HepG2 (cell line): Measurements from ENCODE around the gene NUDT19. TPM values are rescaled to one million over a fixed set of nuclear protein-coding genes. Genes with fewer than 3 reads are reported as not detected.

Source experiments
- FOSL2 ChIP-seq: sonication (generic); formaldehyde crosslinking; IDR thresholded peaks from 2 replicates; pipeline ENCODE4 v1.4.0; 2020; ENCODE audit warnings: missing genetic modification reagents
- KDM1A ChIP-seq: IDR thresholded peaks from 2 replicates; pipeline ENCODE4 v1.6.1; 2016; ENCODE audit warnings: missing compliant biosample characterization
- RCOR2 ChIP-seq: IDR thresholded peaks from 2 replicates; pipeline ENCODE4 v1.6.1; 2016; ENCODE audit warnings: missing biosample characterization, missing genetic modification reagents
- RNF2 ChIP-seq: fragments of 450-650 bp; conservative IDR thresholded peaks from 2 replicates; pipeline ENCODE4 v1.6.1; 2016; ENCODE audit warnings: low read depth
- TAF15 ChIP-seq: fragments of 200-400 bp; formaldehyde crosslinking; IDR thresholded peaks from one replicate; pipeline ENCODE4 v1.6.1; 2018; ENCODE audit warnings: mild to moderate bottlenecking, low read depth, low read length; ENCODE audit not compliant: poor library complexity, severe bottlenecking
- ZNF878 ChIP-seq: sonication (generic); formaldehyde crosslinking; IDR thresholded peaks from 2 replicates; pipeline ENCODE4 v1.8.1; 2023; ENCODE audit warnings: mild to moderate bottlenecking, missing genetic modification reagents, moderate library complexity
- polyA plus RNA-seq, 8 experiments: library from polyadenylated mRNA; depleted of rRNA in 3 of 8; stranded (reverse) in 7 of 8; unstranded in 1 of 8; fragments of >200 nt; fragmentation: Illumina TruSeq in 4 of 8; extraction: Trizol in 4 of 8; gene quantifications; 2 replicates each; pipeline versions ENCODE4 v1.2.1 to v1.2.3, GENCODE V29; 2011 to 2016; ENCODE audit warnings: low read depth in 4 of 8, missing spikeins in 1 of 8, mixed read lengths in 1 of 8; ENCODE audit not compliant: insufficient read depth in 1 of 8
- total RNA-seq, 5 experiments: library from RNA; depleted of rRNA; stranded (reverse); fragments of >200 nt; fragmentation: Illumina TruSeq; extraction: Trizol; gene quantifications; 2 replicates each; pipeline ENCODE4 v1.2.3, GENCODE V29; 2016; ENCODE audit warnings: low read depth in 1 of 5
- TF ChIP-seq, protein P1 (sequence below): IDR thresholded peaks from 2 replicates; pipeline ENCODE4 v1.6.1; 2012; ENCODE audit warnings: low read depth, low read length, improper control_type of control experiment
- TF ChIP-seq, protein P2 (sequence below): IDR thresholded peaks from 2 replicates; pipeline ENCODE4 v1.4.0; 2020; ENCODE audit warnings: mild to moderate bottlenecking, missing genetic modification reagents
- TF ChIP-seq, protein P3 (sequence below): sonication (generic); formaldehyde crosslinking; IDR thresholded peaks from 2 replicates; pipeline ENCODE4 v1.5.0; 2020; ENCODE audit warnings: mild to moderate bottlenecking, missing genetic modification reagents, borderline replicate concordance
- TF ChIP-seq, protein P4 (sequence below): sonication (generic); formaldehyde crosslinking; IDR thresholded peaks from 2 replicates; pipeline ENCODE4 v1.9.0; 2022; ENCODE audit warnings: missing genetic modification reagents, mild to moderate bottlenecking, borderline replicate concordance
- TF ChIP-seq, protein P5 (sequence below): sonication (generic); formaldehyde crosslinking; conservative IDR thresholded peaks from 2 replicates; pipeline ENCODE4 v1.5.0; 2020; ENCODE audit warnings: missing genetic modification reagents

Gene NUDT19
- total and polyA plus RNA-seq, 2 of the 13 experiments (the other 11 are each of a cell fraction or from before 2014, with no cell fraction given), result 3.1 to 3.6 TPM

DNA sequence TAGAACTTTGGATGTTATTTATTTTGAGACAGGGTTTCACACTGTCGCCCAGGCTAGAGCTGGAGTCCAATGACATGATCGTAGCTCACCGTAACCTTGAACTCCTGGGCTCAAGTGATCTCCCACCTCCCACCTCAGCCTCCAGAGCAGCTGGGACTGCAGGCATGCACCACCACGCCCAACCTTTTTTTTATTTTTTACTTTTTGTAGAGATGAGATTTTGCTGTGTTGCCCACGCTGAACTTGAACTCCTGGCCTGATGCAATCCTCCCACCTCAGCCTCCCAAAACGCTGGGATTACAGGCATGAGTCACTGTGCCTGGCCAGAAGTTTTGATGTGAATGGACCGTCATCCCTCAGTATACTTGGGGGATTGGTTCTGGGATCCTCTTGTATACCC, 30.3 kb upstream of the NUDT19 start (continued):
- TF ChIP-seq, protein P1, sequence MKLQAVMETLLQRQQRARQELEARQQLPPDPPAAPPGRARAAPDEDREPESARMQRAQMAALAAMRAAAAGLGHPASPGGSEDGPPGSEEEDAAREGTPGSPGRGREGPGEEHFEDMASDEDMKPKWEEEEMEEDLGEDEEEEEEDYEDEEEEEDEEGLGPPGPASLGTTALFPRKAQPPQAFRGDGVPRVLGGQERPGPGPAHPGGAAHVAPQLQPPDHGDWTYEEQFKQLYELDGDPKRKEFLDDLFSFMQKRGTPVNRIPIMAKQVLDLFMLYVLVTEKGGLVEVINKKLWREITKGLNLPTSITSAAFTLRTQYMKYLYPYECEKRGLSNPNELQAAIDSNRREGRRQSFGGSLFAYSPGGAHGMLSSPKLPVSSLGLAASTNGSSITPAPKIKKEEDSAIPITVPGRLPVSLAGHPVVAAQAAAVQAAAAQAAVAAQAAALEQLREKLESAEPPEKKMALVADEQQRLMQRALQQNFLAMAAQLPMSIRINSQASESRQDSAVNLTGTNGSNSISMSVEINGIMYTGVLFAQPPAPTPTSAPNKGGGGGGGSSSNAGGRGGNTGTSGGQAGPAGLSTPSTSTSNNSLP, result no peak
- TF ChIP-seq, protein P2, sequence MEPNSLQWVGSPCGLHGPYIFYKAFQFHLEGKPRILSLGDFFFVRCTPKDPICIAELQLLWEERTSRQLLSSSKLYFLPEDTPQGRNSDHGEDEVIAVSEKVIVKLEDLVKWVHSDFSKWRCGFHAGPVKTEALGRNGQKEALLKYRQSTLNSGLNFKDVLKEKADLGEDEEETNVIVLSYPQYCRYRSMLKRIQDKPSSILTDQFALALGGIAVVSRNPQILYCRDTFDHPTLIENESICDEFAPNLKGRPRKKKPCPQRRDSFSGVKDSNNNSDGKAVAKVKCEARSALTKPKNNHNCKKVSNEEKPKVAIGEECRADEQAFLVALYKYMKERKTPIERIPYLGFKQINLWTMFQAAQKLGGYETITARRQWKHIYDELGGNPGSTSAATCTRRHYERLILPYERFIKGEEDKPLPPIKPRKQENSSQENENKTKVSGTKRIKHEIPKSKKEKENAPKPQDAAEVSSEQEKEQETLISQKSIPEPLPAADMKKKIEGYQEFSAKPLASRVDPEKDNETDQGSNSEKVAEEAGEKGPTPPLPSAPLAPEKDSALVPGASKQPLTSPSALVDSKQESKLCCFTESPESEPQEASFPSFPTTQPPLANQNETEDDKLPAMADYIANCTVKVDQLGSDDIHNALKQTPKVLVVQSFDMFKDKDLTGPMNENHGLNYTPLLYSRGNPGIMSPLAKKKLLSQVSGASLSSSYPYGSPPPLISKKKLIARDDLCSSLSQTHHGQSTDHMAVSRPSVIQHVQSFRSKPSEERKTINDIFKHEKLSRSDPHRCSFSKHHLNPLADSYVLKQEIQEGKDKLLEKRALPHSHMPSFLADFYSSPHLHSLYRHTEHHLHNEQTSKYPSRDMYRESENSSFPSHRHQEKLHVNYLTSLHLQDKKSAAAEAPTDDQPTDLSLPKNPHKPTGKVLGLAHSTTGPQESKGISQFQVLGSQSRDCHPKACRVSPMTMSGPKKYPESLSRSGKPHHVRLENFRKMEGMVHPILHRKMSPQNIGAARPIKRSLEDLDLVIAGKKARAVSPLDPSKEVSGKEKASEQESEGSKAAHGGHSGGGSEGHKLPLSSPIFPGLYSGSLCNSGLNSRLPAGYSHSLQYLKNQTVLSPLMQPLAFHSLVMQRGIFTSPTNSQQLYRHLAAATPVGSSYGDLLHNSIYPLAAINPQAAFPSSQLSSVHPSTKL (CRISPR knock-in tag), result peak; percentile 39; the same call in 1 of the 2 replicates
- TF ChIP-seq ZNF878 (CRISPR knock-in tag), result no peak
- TF ChIP-seq, protein P3, sequence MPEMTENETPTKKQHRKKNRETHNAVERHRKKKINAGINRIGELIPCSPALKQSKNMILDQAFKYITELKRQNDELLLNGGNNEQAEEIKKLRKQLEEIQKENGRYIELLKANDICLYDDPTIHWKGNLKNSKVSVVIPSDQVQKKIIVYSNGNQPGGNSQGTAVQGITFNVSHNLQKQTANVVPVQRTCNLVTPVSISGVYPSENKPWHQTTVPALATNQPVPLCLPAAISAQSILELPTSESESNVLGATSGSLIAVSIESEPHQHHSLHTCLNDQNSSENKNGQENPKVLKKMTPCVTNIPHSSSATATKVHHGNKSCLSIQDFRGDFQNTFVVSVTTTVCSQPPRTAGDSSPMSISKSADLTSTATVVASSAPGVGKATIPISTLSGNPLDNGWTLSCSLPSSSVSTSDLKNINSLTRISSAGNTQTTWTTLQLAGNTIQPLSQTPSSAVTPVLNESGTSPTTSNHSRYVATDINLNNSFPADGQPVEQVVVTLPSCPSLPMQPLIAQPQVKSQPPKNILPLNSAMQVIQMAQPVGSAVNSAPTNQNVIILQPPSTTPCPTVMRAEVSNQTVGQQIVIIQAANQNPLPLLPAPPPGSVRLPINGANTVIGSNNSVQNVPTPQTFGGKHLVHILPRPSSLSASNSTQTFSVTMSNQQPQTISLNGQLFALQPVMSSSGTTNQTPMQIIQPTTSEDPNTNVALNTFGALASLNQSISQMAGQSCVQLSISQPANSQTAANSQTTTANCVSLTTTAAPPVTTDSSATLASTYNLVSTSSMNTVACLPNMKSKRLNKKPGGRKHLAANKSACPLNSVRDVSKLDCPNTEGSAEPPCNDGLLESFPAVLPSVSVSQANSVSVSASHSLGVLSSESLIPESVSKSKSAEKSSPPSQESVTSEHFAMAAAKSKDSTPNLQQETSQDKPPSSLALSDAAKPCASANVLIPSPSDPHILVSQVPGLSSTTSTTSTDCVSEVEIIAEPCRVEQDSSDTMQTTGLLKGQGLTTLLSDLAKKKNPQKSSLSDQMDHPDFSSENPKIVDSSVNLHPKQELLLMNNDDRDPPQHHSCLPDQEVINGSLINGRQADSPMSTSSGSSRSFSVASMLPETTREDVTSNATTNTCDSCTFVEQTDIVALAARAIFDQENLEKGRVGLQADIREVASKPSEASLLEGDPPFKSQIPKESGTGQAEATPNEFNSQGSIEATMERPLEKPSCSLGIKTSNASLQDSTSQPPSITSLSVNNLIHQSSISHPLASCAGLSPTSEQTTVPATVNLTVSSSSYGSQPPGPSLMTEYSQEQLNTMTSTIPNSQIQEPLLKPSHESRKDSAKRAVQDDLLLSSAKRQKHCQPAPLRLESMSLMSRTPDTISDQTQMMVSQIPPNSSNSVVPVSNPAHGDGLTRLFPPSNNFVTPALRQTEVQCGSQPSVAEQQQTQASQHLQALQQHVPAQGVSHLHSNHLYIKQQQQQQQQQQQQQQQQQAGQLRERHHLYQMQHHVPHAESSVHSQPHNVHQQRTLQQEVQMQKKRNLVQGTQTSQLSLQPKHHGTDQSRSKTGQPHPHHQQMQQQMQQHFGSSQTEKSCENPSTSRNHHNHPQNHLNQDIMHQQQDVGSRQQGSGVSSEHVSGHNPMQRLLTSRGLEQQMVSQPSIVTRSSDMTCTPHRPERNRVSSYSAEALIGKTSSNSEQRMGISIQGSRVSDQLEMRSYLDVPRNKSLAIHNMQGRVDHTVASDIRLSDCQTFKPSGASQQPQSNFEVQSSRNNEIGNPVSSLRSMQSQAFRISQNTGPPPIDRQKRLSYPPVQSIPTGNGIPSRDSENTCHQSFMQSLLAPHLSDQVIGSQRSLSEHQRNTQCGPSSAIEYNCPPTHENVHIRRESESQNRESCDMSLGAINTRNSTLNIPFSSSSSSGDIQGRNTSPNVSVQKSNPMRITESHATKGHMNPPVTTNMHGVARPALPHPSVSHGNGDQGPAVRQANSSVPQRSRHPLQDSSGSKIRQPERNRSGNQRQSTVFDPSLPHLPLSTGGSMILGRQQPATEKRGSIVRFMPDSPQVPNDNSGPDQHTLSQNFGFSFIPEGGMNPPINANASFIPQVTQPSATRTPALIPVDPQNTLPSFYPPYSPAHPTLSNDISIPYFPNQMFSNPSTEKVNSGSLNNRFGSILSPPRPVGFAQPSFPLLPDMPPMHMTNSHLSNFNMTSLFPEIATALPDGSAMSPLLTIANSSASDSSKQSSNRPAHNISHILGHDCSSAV (CRISPR knock-in tag), result no peak
- TF ChIP-seq, protein P4, sequence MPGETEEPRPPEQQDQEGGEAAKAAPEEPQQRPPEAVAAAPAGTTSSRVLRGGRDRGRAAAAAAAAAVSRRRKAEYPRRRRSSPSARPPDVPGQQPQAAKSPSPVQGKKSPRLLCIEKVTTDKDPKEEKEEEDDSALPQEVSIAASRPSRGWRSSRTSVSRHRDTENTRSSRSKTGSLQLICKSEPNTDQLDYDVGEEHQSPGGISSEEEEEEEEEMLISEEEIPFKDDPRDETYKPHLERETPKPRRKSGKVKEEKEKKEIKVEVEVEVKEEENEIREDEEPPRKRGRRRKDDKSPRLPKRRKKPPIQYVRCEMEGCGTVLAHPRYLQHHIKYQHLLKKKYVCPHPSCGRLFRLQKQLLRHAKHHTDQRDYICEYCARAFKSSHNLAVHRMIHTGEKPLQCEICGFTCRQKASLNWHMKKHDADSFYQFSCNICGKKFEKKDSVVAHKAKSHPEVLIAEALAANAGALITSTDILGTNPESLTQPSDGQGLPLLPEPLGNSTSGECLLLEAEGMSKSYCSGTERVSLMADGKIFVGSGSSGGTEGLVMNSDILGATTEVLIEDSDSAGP (CRISPR knock-in tag), result no peak
- TF ChIP-seq KDM1A, result no peak
- TF ChIP-seq, protein P5, sequence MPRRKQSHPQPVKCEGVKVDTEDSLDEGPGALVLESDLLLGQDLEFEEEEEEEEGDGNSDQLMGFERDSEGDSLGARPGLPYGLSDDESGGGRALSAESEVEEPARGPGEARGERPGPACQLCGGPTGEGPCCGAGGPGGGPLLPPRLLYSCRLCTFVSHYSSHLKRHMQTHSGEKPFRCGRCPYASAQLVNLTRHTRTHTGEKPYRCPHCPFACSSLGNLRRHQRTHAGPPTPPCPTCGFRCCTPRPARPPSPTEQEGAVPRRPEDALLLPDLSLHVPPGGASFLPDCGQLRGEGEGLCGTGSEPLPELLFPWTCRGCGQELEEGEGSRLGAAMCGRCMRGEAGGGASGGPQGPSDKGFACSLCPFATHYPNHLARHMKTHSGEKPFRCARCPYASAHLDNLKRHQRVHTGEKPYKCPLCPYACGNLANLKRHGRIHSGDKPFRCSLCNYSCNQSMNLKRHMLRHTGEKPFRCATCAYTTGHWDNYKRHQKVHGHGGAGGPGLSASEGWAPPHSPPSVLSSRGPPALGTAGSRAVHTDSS (CRISPR knock-in tag), result no peak
- TF ChIP-seq TAF15, result no peak
- no peak for TF ChIP-seq RNF2
- no peak for TF ChIP-seq RCOR2
- TF ChIP-seq FOSL2 (CRISPR knock-in tag), result peak; percentile 79
